HCT116 (cell line): Measurements from ENCODE around the gene MEIS2. TPM values are rescaled to one million over a fixed set of nuclear protein-coding genes. Genes with fewer than 3 reads are reported as not detected.

Source experiments
- ATAC-seq: fragments of 200-7000 bp; cut with Tn5 transposase; 2 replicates; pipeline ENCODE4 v1.9.1; 2020; ENCODE audit warnings: mild to moderate bottlenecking, moderate library complexity
- BruUV-seq: library from RNA; stranded (reverse); fragments of 400-500 nt; replicated peaks from 2 replicates; lab custom pipeline; 2021; lab: Mats Ljungman, UMichigan
- CTCF ChIA-PET: fragments of 300-600 bp; sonication (Branson Sonifier 250); formaldehyde crosslinking; loops from one replicate; lab custom pipeline; 2021; ENCODE audit warnings: antibody characterized with exemption; lab: Charles Lee
- POLR2A ChIA-PET: fragments of 300-600, 350-600 bp; sonication (Branson Sonifier 250); formaldehyde crosslinking; loops from one replicate; lab custom pipeline; 2021; ENCODE audit warnings: antibody characterized with exemption; lab: Charles Lee
- RAD21 ChIA-PET, 2 experiments: fragments of 300-600 bp; sonication (Branson Sonifier 250); formaldehyde crosslinking; loops; one replicate each; lab custom pipeline; 2023; ENCODE audit warnings: low total read pairs in 2 of 2; ENCODE audit not compliant: uncharacterized antibody in 2 of 2, unreplicated experiment in 2 of 2, low non-redundant PET in 1 of 2; lab: Charles Lee
- DNase-seq: peaks from one replicate; pipeline ENCODE4 v3.0.0-alpha.2; 2010; ENCODE audit warnings: low read depth, low spot score
- H2AFZ ChIP-seq: fragments of 200-600 bp; shearing (Covaris generic), sonication (generic); 2 replicates; pipeline ENCODE4 v1.6.1; 2017; ENCODE audit warnings: low read depth, mixed run types, mixed read lengths, antibody characterized with exemption, low read length; ENCODE audit not compliant: poor library complexity, severe bottlenecking
- H3K27ac ChIP-seq: 2 replicates; pipeline ENCODE4 v1.5.1; 2012; ENCODE audit warnings: low read depth, low read length
- H3K27me3 ChIP-seq: fragments of 200-600 bp; sonication (generic); 2 replicates; pipeline ENCODE4 v1.6.1; 2016; ENCODE audit warnings: mixed run types, low read length, mixed read lengths; ENCODE audit not compliant: insufficient read depth
- H3K36me3 ChIP-seq, 2 experiments: fragments of 200-500 bp in 1 of 2; fragments of 200-600 bp in 1 of 2; sonication (Bioruptor generic) in 1 of 2; sonication (generic) in 1 of 2; 2 replicates each; pipeline versions ENCODE4 v1.5.1 to v1.6.1; 2014 to 2016; ENCODE audit warnings: low read length in 2 of 2, inconsistent platforms in 1 of 2, mixed read lengths in 1 of 2, mixed run types in 1 of 2; ENCODE audit not compliant: insufficient read depth in 2 of 2, control insufficient read depth in 1 of 2
- H3K4me1 ChIP-seq, 2 experiments: fragments of 200-600 bp in 1 of 2; sonication (generic) in 1 of 2; 2 replicates each; pipeline versions ENCODE4 v1.5.1 to v1.6.1; 2012 to 2017; ENCODE audit warnings: low read length in 2 of 2, inconsistent platforms in 1 of 2, mild to moderate bottlenecking in 1 of 2, mixed read lengths in 1 of 2, mixed run types in 1 of 2, moderate library complexity in 1 of 2; ENCODE audit not compliant: insufficient read depth in 2 of 2, control insufficient read depth in 1 of 2
- H3K4me2 ChIP-seq: fragments of 200-600 bp; sonication (generic); 2 replicates; pipeline ENCODE4 v1.6.1; 2017; ENCODE audit warnings: mixed run types, low read length, mixed read lengths
- H3K4me3 ChIP-seq, 2 experiments: fragments of 200-600 bp in 1 of 2; sonication (generic) in 1 of 2; replicated peaks in 1 of 2; 2 replicates each; pipeline ENCODE4 v1.5.1; 2011 to 2016; ENCODE audit warnings: low read length in 2 of 2, control low read depth in 1 of 2, low read depth in 1 of 2, mild to moderate bottlenecking in 1 of 2, mixed read lengths in 1 of 2, mixed run types in 1 of 2
- H3K79me2 ChIP-seq: fragments of 200-600 bp; sonication (generic); 2 replicates; pipeline ENCODE4 v1.6.1; 2017; ENCODE audit warnings: mild to moderate bottlenecking, mixed run types, low read length, moderate library complexity, mixed read lengths; ENCODE audit not compliant: insufficient read depth
- H3K9ac ChIP-seq: fragments of 200-600 bp; sonication (generic); 2 replicates; pipeline ENCODE4 v1.6.1; 2016; ENCODE audit warnings: low read length, mixed read lengths
- H3K9me2 ChIP-seq: fragments of 200-600 bp; sonication (generic), shearing (Covaris generic); 2 replicates; pipeline ENCODE4 v1.6.1; 2017; ENCODE audit warnings: mixed run types, mild to moderate bottlenecking, moderate library complexity; ENCODE audit not compliant: insufficient read depth
- H3K9me3 ChIP-seq, 2 experiments: fragments of 200-500 bp in 1 of 2; fragments of 200-600 bp in 1 of 2; sonication (Bioruptor generic) in 1 of 2; sonication (generic) in 1 of 2; 2 replicates each; pipeline ENCODE4 v1.6.1; 2014 to 2017; ENCODE audit warnings: low read length in 2 of 2, mixed read lengths in 2 of 2, inconsistent platforms in 1 of 2, low read depth in 1 of 2, mild to moderate bottlenecking in 1 of 2, mixed run types in 1 of 2, moderate library complexity in 1 of 2; ENCODE audit not compliant: control insufficient read depth in 1 of 2, insufficient read depth in 1 of 2
- H4K20me1 ChIP-seq: fragments of 200-600 bp; sonication (generic), shearing (Covaris generic); 2 replicates; pipeline ENCODE4 v1.6.1; 2017; ENCODE audit warnings: mixed run types, mild to moderate bottlenecking, moderate library complexity; ENCODE audit not compliant: insufficient read depth
- ATF3 ChIP-seq: IDR thresholded peaks from 2 replicates; pipeline ENCODE4 v1.6.1; 2012
- CTCF ChIP-seq, 3 experiments: fragments of 200-600 bp in 1 of 3; sonication (generic) in 1 of 3; IDR thresholded peaks in 2 of 3; conservative IDR thresholded peaks in 1 of 3; 2 replicates each; pipeline ENCODE4 v1.5.1; 2012 to 2017; ENCODE audit warnings: low read depth in 2 of 3, low read length in 2 of 3, antibody characterized with exemption in 1 of 3, borderline replicate concordance in 1 of 3, control low read depth in 1 of 3, mild to moderate bottlenecking in 1 of 3, mixed read lengths in 1 of 3, mixed run types in 1 of 3, moderate library complexity in 1 of 3; ENCODE audit not compliant: insufficient read depth in 1 of 3
- ELF1 ChIP-seq: IDR thresholded peaks from 2 replicates; pipeline ENCODE4 v1.6.1; 2012; ENCODE audit warnings: low read depth, borderline replicate concordance
- EZH2 ChIP-seq: fragments of 200-600 bp; sonication (generic); IDR thresholded peaks from 2 replicates; pipeline ENCODE4 v1.6.1; 2017; ENCODE audit warnings: antibody characterized with exemption, mixed run types
- FOSL1 ChIP-seq: IDR thresholded peaks from 2 replicates; pipeline ENCODE4 v1.6.1; 2012; ENCODE audit warnings: low read depth
- JUND ChIP-seq: IDR thresholded peaks from 2 replicates; pipeline ENCODE4 v1.6.1; 2012
- SRF ChIP-seq: IDR thresholded peaks from 2 replicates; pipeline ENCODE4 v1.6.1; 2012; ENCODE audit warnings: low read depth
- TCF7L2 ChIP-seq: IDR thresholded peaks from 2 replicates; pipeline ENCODE4 v1.7.0; 2011; ENCODE audit warnings: borderline replicate concordance, inconsistent platforms; ENCODE audit not compliant: insufficient read depth, insufficient read length; ENCODE audit errors: extremely low read depth
- ZNF274 ChIP-seq: fragments of 200-500 bp; sonication (Bioruptor generic); IDR thresholded peaks from 2 replicates; pipeline ENCODE4 v1.6.1; 2014; ENCODE audit warnings: mild to moderate bottlenecking, low read depth, low read length, inconsistent platforms
- intact Hi-C: fragments of 100-400 bp; cut with micrococcal nuclease; formaldehyde crosslinking; loops from 2 replicates; pipeline ENCODE4 v1.10.0; 2022
- total RNA-seq: library from RNA; stranded (reverse); gene quantifications from one replicate; pipeline ENCODE4 v1.2.1, GENCODE V29; 2021; ENCODE audit not compliant: unreplicated experiment
- TF ChIP-seq, protein P1 (sequence below): IDR thresholded peaks from 2 replicates; pipeline ENCODE4 v1.6.1; 2012; ENCODE audit warnings: low read depth

Gene MEIS2
- total RNA-seq, 1 experiment from 2014 or later, result 11.5 TPM

DNA sequence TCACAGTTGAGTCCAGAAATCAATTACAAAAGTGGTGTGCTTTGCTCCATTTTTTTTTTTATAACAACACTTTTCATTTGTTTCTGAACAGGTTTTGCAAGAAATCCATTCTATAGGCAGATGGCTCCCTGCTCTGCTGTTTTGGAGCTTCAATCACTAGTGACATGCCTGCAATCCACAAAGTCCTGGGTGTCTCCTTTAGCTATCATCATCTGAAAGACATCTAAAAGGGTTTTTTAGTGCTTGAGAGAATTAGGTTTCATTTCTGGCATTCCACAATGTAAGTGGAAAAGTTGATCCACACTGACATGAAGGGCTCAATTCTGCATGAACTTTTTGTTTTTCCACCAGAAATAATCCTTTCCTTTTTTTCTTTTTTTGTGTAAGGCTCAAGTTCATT, 24.0 kb upstream of the MEIS2 start (continued):
- TF ChIP-seq, protein P1, sequence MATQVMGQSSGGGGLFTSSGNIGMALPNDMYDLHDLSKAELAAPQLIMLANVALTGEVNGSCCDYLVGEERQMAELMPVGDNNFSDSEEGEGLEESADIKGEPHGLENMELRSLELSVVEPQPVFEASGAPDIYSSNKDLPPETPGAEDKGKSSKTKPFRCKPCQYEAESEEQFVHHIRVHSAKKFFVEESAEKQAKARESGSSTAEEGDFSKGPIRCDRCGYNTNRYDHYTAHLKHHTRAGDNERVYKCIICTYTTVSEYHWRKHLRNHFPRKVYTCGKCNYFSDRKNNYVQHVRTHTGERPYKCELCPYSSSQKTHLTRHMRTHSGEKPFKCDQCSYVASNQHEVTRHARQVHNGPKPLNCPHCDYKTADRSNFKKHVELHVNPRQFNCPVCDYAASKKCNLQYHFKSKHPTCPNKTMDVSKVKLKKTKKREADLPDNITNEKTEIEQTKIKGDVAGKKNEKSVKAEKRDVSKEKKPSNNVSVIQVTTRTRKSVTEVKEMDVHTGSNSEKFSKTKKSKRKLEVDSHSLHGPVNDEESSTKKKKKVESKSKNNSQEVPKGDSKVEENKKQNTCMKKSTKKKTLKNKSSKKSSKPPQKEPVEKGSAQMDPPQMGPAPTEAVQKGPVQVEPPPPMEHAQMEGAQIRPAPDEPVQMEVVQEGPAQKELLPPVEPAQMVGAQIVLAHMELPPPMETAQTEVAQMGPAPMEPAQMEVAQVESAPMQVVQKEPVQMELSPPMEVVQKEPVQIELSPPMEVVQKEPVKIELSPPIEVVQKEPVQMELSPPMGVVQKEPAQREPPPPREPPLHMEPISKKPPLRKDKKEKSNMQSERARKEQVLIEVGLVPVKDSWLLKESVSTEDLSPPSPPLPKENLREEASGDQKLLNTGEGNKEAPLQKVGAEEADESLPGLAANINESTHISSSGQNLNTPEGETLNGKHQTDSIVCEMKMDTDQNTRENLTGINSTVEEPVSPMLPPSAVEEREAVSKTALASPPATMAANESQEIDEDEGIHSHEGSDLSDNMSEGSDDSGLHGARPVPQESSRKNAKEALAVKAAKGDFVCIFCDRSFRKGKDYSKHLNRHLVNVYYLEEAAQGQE, result no peak

DNA sequence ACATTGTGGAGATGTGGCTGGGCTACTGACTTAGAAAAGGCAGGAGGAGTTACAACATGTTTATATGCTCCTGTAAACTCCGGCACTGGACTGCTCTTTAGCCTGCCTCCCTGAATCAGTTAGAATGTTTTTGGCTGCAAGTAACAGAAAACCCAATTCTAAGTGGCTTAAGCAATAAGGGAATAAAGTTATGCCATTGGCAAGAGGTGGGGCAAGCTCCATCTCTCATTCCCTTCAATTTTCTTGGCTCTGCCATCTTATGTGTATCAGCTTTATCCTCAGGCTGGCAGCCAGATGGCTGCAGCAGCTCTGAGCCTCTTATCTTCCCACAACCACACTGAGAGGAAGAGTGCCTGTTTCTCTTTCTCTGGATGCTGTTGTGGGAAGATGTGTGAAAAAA, 22.4 kb upstream of the MEIS2 start:
- CTCF ChIA-PET, result interaction anchor here (1.5 kb wide), 1 partner anchor 239 kb away, joined by 4 read pairs; no protein-coding TSS in a partner anchor
- no TSS peak for BruUV-seq
- POLR2A ChIA-PET, result no interaction called here

More for the DNA sequence above, 22.4 kb upstream of the MEIS2 start:
- ATAC-seq, result no peak
- no peaks in the 10 kb centered on the region for H3K79me2 ChIP-seq
- H4K20me1 ChIP-seq, result no peaks in the 10 kb centered on the region
- H3K9ac ChIP-seq, result no peak overlapping the region
- no peak overlapping the region for H3K4me2 ChIP-seq
- no peaks in the 10 kb centered on the region for H3K9me3 ChIP-seq
- no peaks in the 10 kb centered on the region for H3K27me3 ChIP-seq
- DNase-seq, result no peak
- no peaks in the 10 kb centered on the region for H3K36me3 ChIP-seq
- RAD21 ChIA-PET, result no interaction called here
- H3K4me1 ChIP-seq, result no peaks in the 10 kb centered on the region
- H3K27ac ChIP-seq, result no peak overlapping the region
- no peaks in the 10 kb centered on the region for H3K9me2 ChIP-seq
- TF ChIP-seq TCF7L2 (no peak), ZNF274 (no peak), CTCF (IDR thresholded peaks at IDR 0.05 in 2 of 3, conservative IDR thresholded peaks at IDR 0.05 in 1 of 3; ENCODE audit: borderline replicate concordance in 1 of 3, insufficient read depth in 1 of 3, low read depth in 2 of 3, low read length in 2 of 3) (no peak), EZH2 (no peak), JUND (no peak), FOSL1 (no peak), ATF3 (no peak), ELF1 (no peak), SRF (no peak)
- intact Hi-C loops, result loop anchor here (10.0 kb wide), 1 partner anchor 1838 kb away; no protein-coding TSS in a partner anchor
- H2AFZ ChIP-seq, result no peak overlapping the region
- no peak overlapping the region for H3K4me3 ChIP-seq
